ENCODE results near the gene DLGAP3.
"Not testable (repeated sequence)": the region's sequence is repeated elsewhere in the genome, so short reads cannot be mapped to it uniquely, and the experiment has no call there.

Gene DLGAP3, protein sequence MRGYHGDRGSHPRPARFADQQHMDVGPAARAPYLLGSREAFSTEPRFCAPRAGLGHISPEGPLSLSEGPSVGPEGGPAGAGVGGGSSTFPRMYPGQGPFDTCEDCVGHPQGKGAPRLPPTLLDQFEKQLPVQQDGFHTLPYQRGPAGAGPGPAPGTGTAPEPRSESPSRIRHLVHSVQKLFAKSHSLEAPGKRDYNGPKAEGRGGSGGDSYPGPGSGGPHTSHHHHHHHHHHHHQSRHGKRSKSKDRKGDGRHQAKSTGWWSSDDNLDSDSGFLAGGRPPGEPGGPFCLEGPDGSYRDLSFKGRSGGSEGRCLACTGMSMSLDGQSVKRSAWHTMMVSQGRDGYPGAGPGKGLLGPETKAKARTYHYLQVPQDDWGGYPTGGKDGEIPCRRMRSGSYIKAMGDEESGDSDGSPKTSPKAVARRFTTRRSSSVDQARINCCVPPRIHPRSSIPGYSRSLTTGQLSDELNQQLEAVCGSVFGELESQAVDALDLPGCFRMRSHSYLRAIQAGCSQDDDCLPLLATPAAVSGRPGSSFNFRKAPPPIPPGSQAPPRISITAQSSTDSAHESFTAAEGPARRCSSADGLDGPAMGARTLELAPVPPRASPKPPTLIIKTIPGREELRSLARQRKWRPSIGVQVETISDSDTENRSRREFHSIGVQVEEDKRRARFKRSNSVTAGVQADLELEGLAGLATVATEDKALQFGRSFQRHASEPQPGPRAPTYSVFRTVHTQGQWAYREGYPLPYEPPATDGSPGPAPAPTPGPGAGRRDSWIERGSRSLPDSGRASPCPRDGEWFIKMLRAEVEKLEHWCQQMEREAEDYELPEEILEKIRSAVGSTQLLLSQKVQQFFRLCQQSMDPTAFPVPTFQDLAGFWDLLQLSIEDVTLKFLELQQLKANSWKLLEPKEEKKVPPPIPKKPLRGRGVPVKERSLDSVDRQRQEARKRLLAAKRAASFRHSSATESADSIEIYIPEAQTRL

GRCh38 chr1:34929497-34929852, at the start of gene DLGAP3:
Gene DLGAP3 (minus strand): TSS chr1:34929650. CDS start chr1:34905383, 24,267 bp downstream.
- DNase-seq (ENCODE audit: low read depth): no peak

DNA sequence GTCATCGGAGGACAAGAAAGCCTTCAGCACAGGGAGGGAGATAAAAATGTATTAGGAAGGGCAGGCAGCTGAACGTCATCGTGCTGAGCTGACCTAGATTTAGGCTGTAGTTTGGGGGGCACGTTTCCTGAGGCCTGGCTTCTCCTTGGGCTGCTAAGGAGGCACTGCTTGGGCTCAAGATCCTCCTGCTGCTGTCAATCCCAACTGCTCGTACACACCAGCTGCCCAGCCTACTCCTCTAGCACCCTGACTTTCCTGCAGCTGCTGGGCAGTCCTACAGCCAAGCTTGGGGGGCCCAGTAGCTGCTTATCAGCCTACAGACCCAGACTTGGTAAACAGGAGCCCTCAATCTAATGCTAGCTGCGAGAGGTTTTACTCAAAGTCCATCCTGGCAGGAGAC, 49.5 kb upstream of the DLGAP3 start:
- DNase-seq (ENCODE audit: low read depth): no peak

GRCh38 chr1:34977858-34978257, 48.4 kb upstream of the DLGAP3 start:
- DNase-seq (ENCODE audit: low read depth): peak; percentile 21

DNA sequence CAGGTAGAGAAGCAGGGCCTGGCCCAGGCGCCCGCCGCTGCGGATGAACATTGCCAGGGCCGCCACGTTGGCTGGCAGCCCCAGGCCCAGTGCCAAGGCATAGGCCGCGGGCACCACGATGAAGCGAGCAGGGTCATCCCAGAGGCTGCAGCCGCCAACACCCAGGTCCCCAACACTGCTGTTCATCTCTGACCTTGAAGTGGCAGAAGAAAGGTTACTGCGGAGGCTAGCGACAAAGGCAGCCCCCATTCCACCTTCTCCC, 47.7 kb upstream of the DLGAP3 start:
- DNase-seq (ENCODE audit: low read depth): no peak

DNA sequence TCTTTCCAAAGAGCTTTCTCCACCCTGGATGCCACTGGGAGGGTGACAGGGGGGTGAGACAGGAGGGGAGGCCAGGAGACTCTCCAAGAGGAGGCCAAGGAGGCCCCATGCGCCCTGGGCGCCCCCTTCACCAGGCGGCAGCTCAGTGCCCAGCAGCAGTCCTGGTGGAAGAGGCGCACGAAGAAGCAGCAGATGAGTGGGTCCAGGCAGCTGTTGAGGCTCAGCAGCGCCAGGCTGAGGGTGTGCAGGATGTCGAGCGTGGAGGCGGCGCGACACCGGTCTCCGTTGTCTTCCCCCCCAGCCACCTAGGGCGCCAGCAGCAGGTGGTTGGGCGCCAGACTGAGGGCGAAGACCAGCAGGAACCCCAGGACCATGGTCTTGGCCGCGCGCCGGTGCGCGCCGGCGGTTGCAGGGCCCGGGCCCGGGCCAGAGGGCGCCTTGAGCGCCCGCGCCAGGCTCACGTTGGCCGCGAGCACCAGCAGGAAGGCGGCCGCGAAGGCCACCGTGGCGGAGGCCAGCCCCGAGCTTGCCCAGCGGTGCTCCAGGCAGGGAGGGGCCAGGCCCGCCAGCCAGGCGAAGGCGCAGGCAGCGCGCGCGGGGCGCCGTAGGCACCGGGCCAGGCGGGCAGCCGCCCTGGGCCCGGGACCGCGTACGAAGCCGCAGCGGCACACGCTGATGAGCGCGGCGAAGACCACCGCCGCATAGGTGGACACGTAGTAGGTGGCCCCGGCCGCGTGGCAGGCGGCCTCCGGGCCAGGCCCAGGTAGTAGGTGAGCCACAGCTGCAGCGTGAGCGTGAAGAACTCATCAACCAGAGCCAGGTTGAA, 47.1 kb upstream of the DLGAP3 start:
- no peak for DNase-seq (ENCODE audit: low read depth)

- no peak for DNase-seq (ENCODE audit: low read depth)
Measured at GRCh38 chr1:34975771-34976170, 46.3 kb upstream of the DLGAP3 start.

- no peak for DNase-seq (ENCODE audit: low read depth)
Measured at GRCh38 chr1:34975338-34975737, 45.9 kb upstream of the DLGAP3 start.

DNA sequence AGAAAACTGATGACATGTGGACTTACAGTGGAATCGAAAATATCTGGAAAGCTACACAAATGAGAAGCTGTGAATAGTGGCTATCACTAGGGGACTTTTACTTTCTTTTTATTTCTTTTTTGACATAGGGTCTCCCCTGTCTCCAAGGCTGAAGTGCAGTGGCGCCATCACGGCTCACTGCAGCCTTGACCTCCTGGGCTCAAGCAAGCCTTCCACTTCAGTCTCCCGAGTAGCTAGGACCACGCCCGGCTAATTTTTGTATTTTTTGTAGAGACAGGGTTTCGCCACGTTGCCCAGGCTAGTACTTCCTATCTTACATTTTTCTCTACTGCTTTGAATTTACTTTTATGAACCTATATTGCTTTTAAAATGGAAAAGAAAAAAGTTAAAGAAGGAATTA, 45.2 kb upstream of the DLGAP3 start:
- no peak for DNase-seq (ENCODE audit: low read depth)

- no peak for DNase-seq (ENCODE audit: low read depth)
Measured at GRCh38 chr1:34973326-34973725, 43.9 kb upstream of the DLGAP3 start.

GRCh38 chr1:34970829-34971228, 41.4 kb upstream of the DLGAP3 start:
- DNase-seq (ENCODE audit: low read depth): no peak

- DNase-seq (ENCODE audit: low read depth): no peak
Measured at GRCh38 chr1:34970220-34970735, 40.8 kb upstream of the DLGAP3 start.

DNA sequence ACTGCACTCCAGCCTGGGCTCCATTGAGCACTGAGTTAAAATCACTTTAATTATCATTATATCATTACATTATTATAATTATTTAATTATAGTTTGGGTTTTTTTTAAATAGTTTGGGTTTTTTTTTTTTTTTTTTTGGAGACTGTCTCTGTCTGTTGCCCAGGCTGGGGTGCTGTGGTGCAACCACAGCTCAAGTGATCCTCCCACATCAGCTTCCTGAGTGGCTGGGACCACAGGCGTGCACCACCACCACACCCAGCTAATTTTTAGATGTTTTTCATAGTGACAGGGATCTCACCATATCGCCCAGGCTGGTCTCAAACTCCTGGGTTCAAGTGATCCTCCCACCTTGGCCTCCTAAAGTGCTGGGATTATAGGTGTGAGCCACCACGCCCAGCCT, 38.8 kb upstream of the DLGAP3 start:
- not testable (repeated sequence) for DNase-seq (ENCODE audit: low read depth)

- not testable (repeated sequence) for DNase-seq (ENCODE audit: low read depth)
Measured at GRCh38 chr1:34967672-34968071, 38.2 kb upstream of the DLGAP3 start.

DNA sequence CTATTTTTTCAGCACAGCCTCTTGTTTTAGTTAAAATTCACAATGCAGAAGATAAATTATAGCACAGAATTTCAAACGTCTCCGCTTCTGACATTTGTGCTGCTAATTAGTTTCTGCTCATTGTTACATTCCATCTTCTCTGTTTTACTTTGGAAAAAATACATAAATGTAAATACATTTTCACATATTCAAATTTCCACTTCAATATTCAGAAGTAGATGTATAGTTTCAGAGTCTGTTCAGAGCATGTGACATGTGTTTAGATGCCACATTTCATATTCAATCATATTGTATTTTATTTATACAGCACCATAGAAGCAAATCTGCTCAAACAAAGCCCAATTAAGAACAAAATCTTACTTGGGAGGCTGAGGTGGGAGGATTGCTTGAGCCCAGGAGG, 36.1 kb upstream of the DLGAP3 start:
- no peak for DNase-seq (ENCODE audit: low read depth)

DNA sequence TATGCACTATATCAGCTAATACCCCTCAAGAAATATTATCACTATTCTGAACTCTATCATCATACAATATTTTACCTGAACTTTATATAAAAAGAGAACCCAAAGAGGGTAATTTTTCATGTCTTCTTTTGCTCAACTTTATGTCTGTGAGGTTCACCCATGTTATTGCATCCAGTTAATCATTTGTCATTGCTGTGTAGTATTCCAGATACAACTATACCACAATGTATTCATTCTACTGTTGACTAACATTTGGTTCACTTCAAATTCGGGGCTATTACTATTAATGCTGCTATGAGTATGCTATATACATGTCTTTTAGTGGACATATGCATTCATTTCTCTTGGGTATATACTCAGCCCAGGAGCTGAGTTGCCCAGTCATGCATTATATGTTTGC, 21.0 kb upstream of the DLGAP3 start:
- DNase-seq (ENCODE audit: low read depth): no peak

- DNase-seq (ENCODE audit: low read depth): not testable (repeated sequence)
Measured at GRCh38 chr1:34948739-34949138, 19.3 kb upstream of the DLGAP3 start.

DNA sequence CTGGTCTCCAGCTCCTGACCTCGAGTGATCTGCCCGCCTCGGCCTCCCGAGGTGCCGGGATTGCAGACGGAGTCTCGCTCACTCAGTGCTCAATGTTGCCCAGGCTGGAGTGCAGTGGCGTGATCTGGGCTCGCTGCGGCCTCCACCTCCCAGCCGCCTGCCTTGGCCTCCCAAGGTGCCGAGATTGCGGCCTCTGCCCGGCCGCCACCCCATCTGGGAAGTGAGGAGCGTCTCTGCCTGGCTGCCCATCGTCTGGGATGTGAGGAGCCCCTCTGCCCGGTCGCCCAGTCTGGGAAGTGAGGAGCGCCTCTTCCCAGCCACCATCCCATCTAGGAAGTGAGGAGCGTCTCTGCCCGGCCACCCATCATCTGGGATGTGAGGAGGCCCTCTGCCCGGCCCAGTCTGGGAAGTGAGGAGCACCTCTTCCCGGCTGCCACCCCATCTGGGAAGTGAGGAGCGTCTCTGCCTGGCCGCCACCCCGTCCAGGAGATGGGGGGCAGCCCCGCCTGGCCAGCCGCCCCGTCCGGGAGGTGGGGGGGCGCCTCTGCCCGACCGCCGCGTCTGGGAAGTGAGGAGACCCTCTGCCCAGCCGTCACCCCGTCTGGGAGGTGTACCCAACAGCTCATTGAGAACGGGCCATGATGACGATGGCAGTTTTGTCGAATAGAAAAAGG, 18.3 kb upstream of the DLGAP3 start:
- not testable (repeated sequence) for DNase-seq (ENCODE audit: low read depth)

DNA sequence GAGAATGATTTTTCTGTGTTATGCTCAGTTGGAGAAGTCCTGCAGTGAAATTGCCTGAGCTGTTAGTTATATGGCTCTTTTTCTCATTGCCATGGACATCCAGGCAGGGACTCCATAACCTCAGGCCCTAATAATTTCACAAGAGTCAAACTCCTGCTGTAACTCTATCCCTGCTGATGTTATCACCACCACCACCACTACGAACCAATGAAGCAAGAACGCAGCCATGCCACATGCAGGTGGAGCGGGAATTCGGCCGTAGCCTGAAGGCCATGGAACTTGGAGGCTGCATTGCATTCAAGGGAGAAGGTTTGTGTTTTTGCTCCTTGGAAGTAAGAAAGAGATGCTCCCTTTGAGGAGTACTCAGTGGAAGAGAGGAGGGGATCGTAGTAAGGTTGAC, 16.8 kb upstream of the DLGAP3 start:
- no peak for DNase-seq (ENCODE audit: low read depth)

DNA sequence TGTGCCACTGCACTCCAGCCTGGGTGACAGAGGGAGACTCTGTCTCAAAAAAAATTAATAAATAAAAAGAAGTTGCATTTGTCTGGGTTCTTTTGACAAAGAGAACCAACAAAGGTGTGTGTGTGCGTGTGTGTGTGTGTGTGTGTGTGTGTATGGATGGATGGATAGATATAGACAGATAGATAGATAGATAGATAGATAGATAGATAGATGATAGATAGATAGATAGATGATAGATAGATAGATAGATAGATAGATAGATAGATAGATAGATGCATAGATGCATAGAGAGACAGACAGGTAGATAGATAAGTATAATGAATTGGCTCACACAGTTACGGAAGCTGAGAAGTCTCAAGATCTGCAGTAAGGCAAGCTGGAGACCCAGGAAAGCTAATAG, 12.3 kb upstream of the DLGAP3 start:
- not testable (repeated sequence) for DNase-seq (ENCODE audit: low read depth)

DNA sequence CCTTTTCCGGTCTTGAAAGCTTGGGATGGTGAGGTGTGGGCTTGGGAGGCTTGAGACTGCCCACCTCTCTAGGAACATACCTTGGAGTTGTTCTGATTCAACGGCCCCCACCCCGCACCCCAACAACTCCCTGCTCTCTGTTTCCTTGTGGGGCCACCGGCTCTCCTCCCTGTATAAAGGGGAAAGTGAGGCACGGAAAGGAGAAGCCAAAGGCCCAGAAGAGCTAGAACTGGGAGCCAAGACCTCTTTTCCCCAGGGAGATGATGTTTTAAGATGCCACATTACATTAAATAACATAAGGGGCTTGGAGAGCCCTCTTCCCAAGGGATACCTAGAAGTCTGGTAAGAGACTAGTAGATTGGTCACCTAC, 1.2 kb upstream of the DLGAP3 start:
- DNase-seq (ENCODE audit: low read depth): no peak

DNA sequence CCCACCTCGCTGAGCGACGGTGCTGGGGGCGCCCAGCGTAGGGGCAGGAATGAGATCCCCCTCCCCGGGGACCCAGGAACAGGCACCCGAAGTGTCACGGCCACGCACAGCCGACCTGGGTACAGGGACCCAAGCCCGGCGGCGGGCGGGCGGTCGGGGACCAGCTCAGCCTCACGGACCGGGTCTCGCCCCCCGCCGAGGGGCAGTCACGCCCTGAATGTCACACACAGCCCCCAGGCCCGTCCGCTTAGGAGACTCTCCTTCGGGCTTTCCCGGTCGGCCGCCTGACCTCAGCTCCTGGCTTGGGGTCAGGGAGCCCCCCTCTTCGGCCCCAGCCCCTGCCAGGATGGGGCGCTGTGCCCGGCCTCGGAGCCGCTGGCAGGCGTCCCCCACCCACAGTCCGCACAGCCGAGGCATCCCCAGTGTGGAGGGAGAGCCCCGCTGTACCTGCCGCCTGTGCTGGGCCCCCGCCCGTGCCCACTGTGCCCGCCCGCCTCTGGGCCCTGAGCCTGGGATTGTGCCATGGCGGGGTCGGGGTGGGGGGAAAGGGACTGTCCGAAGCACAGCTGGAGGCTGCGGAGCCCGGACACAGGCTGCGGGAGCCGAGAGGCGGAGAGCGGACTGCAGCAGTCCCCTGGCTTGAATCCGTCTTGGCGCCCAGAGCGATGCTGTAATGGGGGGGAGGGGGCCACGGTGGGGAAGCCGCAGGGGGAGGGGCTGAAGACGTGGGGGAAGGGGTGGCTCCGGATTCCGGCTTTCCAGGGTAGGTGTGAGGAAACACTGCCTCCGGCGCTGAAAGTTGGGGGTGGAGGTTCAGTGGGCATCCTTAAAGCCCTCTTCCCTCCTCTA, 627 bp upstream of the DLGAP3 start:
- DNase-seq (ENCODE audit: low read depth): no peak
